Measurements from ENCODE around the gene APOC1. TPM values are rescaled to one million over a fixed set of nuclear protein-coding genes. Genes with fewer than 3 reads are reported as not detected.
A peak's percentile ranks its signal among the peaks of the same experiment; 100 is the strongest.
"Not testable (repeated sequence)": the region's sequence is repeated elsewhere in the genome, so short reads cannot be mapped to it uniquely, and the experiment has no call there.

APOC1 gene
- polyA plus RNA-seq, 3 donors from 2014 or later: 0.47 TPM; not detected in 2

DNA sequence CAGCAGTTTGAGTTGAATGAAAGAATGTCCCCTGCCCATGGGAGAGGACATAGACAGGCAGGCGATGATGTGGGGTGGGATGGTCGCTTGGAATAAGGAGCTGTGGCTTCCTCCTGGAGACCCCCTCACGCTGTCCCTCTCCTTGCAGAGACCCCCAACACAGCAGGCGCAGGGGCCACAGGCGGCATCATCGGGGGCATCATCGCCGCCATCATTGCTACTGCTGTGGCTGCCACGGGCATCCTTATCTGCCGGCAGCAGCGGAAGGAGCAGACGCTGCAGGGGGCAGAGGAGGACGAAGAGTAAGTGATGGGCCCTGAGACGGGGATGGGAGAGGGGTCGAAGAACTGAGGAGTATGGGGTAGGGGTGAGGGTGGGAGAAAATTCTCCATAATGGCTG is 32.3 kb upstream of the APOC1 start:
- Mint-ChIP-seq H3K27ac (no peak overlapping the region), H3K9me3 (no peaks in the 10 kb centered on the region), H3K4me1 (no peaks in the 10 kb centered on the region), H3K36me3 (no peaks in the 10 kb centered on the region), H3K4me3 (no peak overlapping the region), H3K27me3 (ENCODE audit: low read depth in 3 of 3) (peaks cover 0 to 3% (median 0%) of the 10 kb centered on the region in 3 donors)
- DNase-seq: no peak

DNA sequence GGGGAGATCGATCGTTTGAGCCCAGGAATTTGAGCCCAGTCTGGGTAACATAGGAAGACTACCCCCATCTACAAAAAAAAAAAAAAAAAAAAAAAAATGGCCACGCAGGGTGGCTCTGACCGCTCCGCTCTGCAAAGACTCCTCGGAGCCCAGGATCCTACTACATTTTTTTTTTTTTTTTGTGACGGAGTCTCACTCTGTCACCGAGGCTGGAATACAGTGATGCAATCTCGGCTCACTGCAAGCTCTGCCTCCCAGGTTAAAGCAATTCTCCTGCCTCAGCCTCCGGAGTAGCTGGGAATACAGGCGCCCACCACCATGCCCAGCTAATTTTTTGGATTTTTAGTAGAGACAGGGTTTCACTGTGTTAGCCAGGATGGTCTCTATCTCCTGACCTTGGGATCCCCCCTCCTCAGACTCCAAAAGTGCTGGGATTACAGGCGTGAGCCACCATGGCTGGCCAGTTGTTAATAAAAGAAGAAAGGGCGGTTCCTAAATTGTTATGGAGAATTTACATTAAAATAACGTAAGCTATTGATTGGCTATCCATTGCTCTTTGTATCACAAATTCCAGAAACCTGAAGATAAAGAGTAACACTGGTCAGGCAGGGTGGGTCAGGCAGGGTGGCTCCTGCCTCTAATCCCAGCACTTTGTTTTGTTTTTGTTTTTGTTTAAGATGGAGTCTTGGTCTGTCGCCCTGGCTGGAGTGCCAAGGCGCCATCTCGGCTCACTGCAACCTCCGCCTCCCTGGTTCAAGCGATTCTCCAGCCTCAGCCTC is 31.6 kb upstream of the APOC1 start:
- not testable (repeated sequence) for H3K36me3 Mint-ChIP-seq

DNA sequence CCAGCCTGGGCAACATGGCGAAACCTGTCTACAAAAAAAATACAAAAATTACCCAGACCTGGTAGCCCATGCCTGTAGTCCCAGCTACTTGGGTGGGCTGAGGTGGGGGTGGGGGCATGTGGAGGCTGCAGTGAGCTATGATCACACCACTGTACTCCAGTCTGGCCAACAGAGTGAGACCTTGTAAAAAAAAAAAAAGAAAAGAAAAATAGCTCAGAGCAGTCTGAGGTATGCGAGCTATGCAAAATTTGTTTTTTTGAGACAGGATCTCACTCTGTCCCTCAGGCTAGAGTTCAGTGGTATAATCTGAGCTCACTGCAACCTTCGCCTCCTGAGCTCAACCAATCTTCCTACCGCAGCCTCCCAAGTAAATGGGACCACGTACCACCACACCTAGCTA is 30.5 kb upstream of the APOC1 start:
- H3K27me3 Mint-ChIP-seq (ENCODE audit: low read depth in 3 of 3): peaks cover 0 to 3% (median 0%) of the 10 kb centered on the region in 3 donors
- no peak overlapping the region for H3K4me3 Mint-ChIP-seq
- no peak overlapping the region for H3K27ac Mint-ChIP-seq
- H3K4me1 Mint-ChIP-seq: peaks cover 1 to 3% of the 10 kb centered on the region in 2 donors
- H3K36me3 Mint-ChIP-seq: no peaks in the 10 kb centered on the region
- no peak for DNase-seq
- H3K9me3 Mint-ChIP-seq: no peaks in the 10 kb centered on the region

More for the DNA sequence above, 31.6 kb upstream of the APOC1 start:
- not testable (repeated sequence) for H3K4me1 Mint-ChIP-seq; H3K9me3 Mint-ChIP-seq; H3K27ac Mint-ChIP-seq; DNase-seq; H3K4me3 Mint-ChIP-seq; H3K27me3 Mint-ChIP-seq (ENCODE audit: low read depth in 3 of 3)

DNA sequence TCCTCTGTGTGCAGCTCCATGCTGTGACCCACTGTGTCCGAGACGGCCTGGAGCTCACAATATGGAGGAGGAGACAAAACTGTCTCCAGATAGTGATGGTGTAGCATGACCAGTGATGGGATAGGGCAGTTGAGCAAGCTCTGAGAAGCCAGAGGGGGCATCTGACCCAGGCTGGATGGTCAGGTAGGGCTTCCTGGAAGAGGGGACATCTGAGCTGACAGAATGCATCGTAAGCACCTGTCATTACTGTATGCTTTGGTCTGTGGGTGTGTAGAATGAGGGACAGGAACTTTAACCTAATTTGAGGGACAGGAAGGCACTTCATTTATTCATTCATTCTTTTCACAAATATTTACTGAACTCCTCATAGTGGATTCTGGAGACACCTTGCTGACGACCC is 29.8 kb upstream of the APOC1 start:
- DNase-seq: no peak
- Mint-ChIP-seq H3K9me3 (no peaks in the 10 kb centered on the region), H3K36me3 (no peaks in the 10 kb centered on the region), H3K4me1 (peaks cover 6% of the 10 kb centered on the region in 2 donors), H3K27ac (no peak overlapping the region), H3K27me3 (ENCODE audit: low read depth in 3 of 3) (peaks cover 0 to 3% (median 0%) of the 10 kb centered on the region in 3 donors), H3K4me3 (no peak overlapping the region)

DNA sequence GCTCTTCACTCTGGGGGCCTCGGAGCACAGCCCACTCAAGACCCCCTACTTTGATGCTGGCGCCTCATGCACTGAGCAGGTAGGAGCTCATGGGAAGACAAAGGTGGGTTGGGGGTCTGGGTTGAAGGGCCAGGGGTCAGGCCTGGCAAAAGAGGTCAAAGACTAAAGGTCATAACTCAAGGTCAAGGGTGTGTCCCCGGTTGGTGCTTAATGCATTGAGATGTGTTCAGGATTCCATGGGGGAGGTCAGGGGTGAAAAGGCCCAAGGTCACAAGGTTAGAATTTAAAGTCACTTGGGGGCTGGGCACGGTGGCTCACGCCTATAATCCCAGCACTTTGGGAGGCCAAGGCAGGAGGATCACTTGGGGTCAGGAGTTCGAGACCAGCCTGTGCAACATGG is 28.3 kb upstream of the APOC1 start:
- H3K27me3 Mint-ChIP-seq (ENCODE audit: low read depth in 3 of 3): peaks cover 5 to 10% (median 8%) of the 10 kb centered on the region in 3 donors
- no peak for DNase-seq
- peaks cover 12 to 13% of the 10 kb centered on the region in 2 donors for H3K4me1 Mint-ChIP-seq
- H3K36me3 Mint-ChIP-seq: no peaks in the 10 kb centered on the region
- no peak overlapping the region for H3K4me3 Mint-ChIP-seq
- H3K27ac Mint-ChIP-seq: no peak overlapping the region
- H3K9me3 Mint-ChIP-seq: no peaks in the 10 kb centered on the region

DNA sequence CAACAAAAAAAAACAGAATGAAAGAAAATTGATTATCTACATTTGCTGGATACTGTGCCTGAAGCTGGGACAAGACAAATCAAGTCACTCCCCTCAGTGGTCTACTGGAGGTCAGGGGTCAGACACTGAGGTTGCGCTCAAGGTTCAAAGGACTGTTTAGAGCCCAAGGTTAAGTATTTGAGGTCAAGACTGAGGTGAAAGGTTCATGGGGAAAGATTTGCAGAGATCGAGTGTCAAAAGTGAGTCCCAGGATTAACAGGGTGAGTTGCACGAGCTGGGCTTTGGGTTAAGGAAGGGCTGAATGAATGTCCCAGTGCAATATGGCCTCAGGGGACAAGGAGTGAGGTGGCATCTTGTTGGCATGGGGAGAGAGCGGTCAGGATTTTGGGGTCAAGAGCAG is 26.8 kb upstream of the APOC1 start:
- Mint-ChIP-seq H3K9me3 (no peaks in the 10 kb centered on the region), H3K4me3 (peak overlapping the region in 4 of 5 donors; percentile 2 to 18 (median 12)), H3K4me1 (peaks cover 23 to 26% of the 10 kb centered on the region in 2 donors), H3K36me3 (peaks cover 0 to 1% (median 0%) of the 10 kb centered on the region in 3 donors), H3K27ac (peak overlapping the region in 1 of 6 donors; percentile 71), H3K27me3 (ENCODE audit: low read depth in 3 of 3) (peaks cover 5 to 10% (median 6%) of the 10 kb centered on the region in 3 donors)
- DNase-seq: no peak

DNA sequence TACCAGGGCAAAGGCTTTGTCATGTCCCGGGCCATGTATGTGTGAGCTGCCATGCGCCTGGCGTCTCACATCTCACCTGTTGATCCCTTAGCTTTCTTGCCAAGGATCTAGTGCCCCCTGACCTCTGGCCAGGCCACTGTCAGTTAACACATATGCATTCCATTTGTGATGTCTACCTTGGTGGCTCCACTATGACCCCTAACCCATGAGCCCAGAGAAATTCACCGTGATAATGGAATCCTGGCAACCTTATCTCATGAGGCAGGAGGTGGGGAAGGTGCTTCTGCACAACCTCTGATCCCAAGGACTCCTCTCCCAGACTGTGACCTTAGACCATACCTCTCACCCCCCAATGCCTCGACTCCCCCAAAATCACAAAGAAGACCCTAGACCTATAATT is 26.1 kb upstream of the APOC1 start:
- H3K27me3 Mint-ChIP-seq (ENCODE audit: low read depth in 3 of 3): peaks cover 5 to 10% (median 6%) of the 10 kb centered on the region in 3 donors
- DNase-seq, H3K9me3 Mint-ChIP-seq, H3K27ac Mint-ChIP-seq, H3K36me3 Mint-ChIP-seq: not testable (repeated sequence)
- peak overlapping the region in 2 of 5 donors; percentile 24 to 29 for H3K4me3 Mint-ChIP-seq
- peaks cover 29 to 33% of the 10 kb centered on the region in 2 donors for H3K4me1 Mint-ChIP-seq

DNA sequence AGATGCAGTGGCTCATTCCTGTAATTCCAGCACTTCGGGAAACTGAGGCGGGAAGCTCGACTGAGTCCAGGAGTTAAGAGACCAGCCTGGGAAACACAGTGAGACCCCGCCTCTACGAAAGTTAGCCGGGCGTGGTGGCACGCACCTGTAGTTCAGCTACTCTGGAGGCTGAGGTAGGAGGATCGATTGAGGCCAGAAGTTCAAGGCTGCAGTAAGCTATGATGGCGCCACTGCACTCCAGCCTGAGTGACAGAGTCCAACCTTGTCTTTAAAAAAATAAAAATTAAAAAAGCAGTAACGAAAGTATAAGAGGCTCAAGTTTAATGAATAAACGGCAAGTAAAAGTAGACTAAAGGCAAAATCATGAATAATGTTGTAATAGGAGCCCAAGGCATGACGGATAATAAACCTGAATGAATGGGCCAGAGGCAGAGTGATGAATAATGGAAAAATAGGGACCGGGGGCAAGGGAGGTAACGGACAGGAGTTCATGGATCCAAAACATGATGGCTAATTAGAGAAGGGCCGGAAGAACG is 24.5 kb upstream of the APOC1 start:
- DNase-seq: no peak
- Mint-ChIP-seq H3K36me3 (peaks cover 0 to 11% (median 2%) of the 10 kb centered on the region in 3 donors), H3K27me3 (ENCODE audit: low read depth in 3 of 3) (peaks cover 5 to 12% (median 7%) of the 10 kb centered on the region in 3 donors), H3K4me3 (peak overlapping the region; percentile 84 to 91 (median 89)), H3K4me1 (peaks cover 29 to 33% of the 10 kb centered on the region in 2 donors), H3K9me3 (no peaks in the 10 kb centered on the region), H3K27ac (peak overlapping the region; percentile 85 to 97 (median 93))

DNA sequence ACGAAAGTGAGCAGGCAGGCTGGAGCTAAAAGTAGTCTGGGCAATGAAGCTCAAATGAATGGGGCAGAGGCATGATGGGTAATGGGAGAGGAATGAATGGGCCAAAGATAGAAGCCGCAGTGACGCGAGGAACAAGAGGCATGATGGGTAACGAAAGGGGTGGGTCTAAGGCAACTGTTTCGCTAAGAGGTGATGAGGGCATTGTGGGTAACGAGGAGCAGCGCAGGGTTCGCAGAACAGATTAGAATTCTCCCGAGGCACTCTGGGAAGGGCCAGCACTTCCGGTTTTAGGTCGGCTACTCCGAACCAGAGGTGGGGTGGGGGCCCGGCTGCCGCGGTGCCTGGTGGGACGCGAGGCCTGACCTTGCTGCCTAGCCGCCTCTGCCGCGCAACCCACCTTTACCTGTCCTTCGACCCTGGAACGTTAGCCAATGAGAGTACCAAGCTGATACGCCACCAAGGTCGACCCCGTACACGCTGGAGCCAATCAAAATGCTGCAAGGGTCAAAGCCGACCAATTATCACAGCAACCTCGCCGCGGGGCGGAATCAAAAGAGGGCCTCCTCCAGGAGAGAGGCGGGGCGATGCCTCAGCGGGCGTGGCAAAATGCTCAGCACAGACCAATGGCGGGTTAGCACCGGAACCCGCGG is 23.9 kb upstream of the APOC1 start:
- H3K4me1 Mint-ChIP-seq: peaks cover 29 to 33% of the 10 kb centered on the region in 2 donors
- H3K4me3 Mint-ChIP-seq: peak overlapping the region; percentile 84 to 91 (median 89)
- peak; percentile 100 for DNase-seq
- H3K36me3 Mint-ChIP-seq: peaks cover 0 to 13% (median 4%) of the 10 kb centered on the region in 3 donors
- H3K9me3 Mint-ChIP-seq: no peaks in the 10 kb centered on the region
- H3K27me3 Mint-ChIP-seq (ENCODE audit: low read depth in 3 of 3): peaks cover 5 to 13% (median 7%) of the 10 kb centered on the region in 3 donors
- H3K27ac Mint-ChIP-seq: peak overlapping the region; percentile 85 to 97 (median 93)

DNA sequence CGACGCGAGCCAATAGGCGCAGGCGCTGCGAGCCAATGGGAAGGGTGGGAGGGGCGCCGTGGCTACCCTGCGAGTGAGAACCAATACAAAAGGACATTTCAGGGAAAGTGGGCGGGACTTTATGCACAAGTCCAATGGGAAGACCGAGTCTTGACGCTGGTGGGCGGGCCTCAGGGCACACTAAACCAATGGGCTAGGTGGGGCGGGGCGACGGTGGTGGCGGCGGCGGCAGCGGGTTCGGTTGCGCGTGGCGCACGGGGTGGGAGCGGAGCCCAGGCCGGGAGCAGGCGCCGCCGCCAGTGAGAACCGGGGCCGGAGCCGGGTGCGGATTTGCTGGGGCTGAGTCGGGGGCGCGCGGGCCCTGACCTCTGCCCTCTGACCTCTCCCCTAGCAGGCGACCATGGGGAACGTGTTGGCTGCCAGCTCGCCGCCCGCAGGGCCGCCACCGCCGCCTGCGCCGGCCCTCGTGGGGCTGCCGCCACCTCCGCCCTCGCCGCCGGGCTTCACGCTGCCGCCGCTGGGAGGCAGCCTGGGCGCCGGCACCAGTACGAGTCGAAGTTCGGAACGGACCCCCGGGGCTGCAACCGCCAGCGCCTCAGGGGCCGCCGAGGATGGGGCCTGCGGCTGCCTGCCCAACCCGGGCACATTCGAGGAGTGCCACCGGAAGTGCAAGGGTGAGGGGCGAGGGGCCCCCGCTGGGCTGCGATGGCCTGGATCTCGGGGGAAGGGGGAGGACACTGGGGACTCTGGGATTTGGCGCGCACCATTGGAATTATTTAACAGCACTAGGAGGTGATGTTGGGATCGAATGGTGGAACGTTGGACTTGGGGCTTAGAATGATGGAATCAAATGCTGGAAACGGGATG is 23.2 kb upstream of the APOC1 start, which contains the start of gene TOMM40:
Gene TOMM40, plus strand, starts transcription at position 239 of the 867 bp plus-strand sequence. Its CDS starts 162 bp downstream, at position 401.
- Mint-ChIP-seq H3K4me3 (peak within 1 kb of the TSS; percentile 86 to 93 (median 89)), H3K4me1 (peaks cover 29 to 33% of the 10 kb centered on the region in 2 donors), H3K36me3 (peaks cover 0 to 13% (median 4%) of the 10 kb centered on the region in 3 donors), H3K9me3 (no peaks in the 10 kb centered on the region), H3K27me3 (ENCODE audit: low read depth in 3 of 3) (peaks cover 5 to 13% (median 7%) of the 10 kb centered on the region in 3 donors), H3K27ac (peak within 1 kb of the TSS; percentile 85 to 97 (median 93))
- DNase-seq: no peak

DNA sequence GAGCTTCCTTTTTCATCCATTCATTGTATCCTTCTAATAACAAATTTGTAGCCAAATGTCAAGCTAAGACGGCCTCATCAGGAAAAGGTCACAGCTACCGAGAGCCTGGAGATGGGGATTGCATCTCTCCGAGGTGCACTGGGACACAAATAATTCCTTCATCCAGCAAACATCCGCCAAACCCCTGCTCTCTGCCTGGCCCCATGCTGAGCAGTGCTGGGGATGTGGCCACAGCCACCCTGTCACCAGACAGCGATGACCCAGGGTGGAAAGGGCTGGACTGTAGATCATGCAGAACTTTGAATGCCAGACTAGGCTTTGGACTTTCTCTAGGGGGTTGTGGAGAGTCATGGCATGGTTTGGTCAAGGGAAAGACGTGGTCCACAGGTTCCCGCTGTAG is 21.5 kb upstream of the APOC1 start:
- Mint-ChIP-seq H3K9me3 (no peaks in the 10 kb centered on the region), H3K4me1 (peaks cover 29 to 33% of the 10 kb centered on the region in 2 donors)
- no peak for DNase-seq

DNA sequence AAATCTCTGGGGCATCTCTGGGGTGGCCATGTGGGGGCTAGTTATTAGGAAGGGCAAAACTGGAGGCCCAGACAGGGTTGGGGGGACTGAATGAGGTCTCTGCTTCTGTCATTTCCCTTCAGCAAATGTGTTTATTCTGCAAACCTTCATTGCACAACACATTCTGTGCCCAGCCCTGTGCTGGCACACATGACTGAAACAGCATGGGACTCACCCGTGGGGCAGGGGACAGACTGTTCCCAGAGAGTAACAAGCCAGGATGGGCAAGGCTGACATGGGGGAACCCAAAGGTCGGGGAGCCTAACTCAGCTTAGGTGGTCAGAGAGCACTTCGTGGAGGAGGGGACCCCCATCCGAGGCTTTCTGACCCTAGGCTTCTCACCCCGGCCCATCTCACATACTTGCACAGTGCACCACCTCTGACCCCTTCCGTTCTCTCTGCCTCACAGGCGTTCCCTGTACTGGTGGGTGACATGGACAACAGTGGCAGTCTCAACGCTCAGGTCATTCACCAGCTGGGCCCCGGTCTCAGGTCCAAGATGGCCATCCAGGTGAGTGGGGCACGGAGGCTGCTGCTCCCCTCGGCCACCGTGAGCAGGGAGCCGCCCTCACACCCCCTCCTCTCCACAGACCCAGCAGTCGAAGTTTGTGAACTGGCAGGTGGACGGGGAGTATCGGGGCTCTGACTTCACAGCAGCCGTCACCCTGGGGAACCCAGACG is 20.9 kb upstream of the APOC1 start:
- H3K4me1 Mint-ChIP-seq: peaks cover 26 to 33% of the 10 kb centered on the region in 2 donors
- no peaks in the 10 kb centered on the region for H3K9me3 Mint-ChIP-seq
- peak overlapping the region in 1 of 6 donors; percentile 85 for H3K27ac Mint-ChIP-seq
- H3K36me3 Mint-ChIP-seq: peaks cover 0 to 13% (median 4%) of the 10 kb centered on the region in 3 donors
- peaks cover 5 to 13% (median 7%) of the 10 kb centered on the region in 3 donors for H3K27me3 Mint-ChIP-seq (ENCODE audit: low read depth in 3 of 3)
- DNase-seq: no peak
- peak overlapping the region in 4 of 5 donors; percentile 35 to 93 (median 48) for H3K4me3 Mint-ChIP-seq

More for the DNA sequence above, 21.5 kb upstream of the APOC1 start:
- Mint-ChIP-seq H3K27ac (peak overlapping the region in 3 of 6 donors; percentile 11 to 85 (median 35)), H3K4me3 (peak overlapping the region; percentile 86 to 93 (median 88)), H3K36me3 (peaks cover 0 to 13% (median 4%) of the 10 kb centered on the region in 3 donors), H3K27me3 (ENCODE audit: low read depth in 3 of 3) (peaks cover 5 to 13% (median 7%) of the 10 kb centered on the region in 3 donors)
